Muscle of leg (tissue), 9 donors: ENCODE results near the gene PDCD2L. TPM values are rescaled to one million over a fixed set of nuclear protein-coding genes. Genes with fewer than 3 reads are reported as not detected.

ENCODE experiments used
- polyA plus RNA-seq, 8 donors: library from polyadenylated mRNA; unstranded; fragments of 120-200 nt; gene quantifications; one replicate each; pipeline versions ENCODE4 v1.2.1 to v1.2.3, GENCODE V29; 2013; ENCODE audit warnings: inconsistent platforms in 1 of 8, low replicate concordance in 1 of 8; ENCODE audit not compliant: insufficient read length in 8 of 8, insufficient read depth in 1 of 8
- total RNA-seq: library from RNA; stranded (reverse); fragments of 120-200 nt; gene quantifications from one replicate; pipeline ENCODE4 v1.2.4, GENCODE V29; 2013

PDCD2L gene
- total and polyA plus RNA-seq, 9 donors: 10.3 to 15.2 (median 12.8) TPM

Other genes with a start within 250 kb of the PDCD2L start
- 40.3 TPM for gene LSM14A, start 231.9 kb upstream of the PDCD2L start, total RNA-seq
- gene LSM14A, start 231.9 kb upstream of the PDCD2L start, polyA plus RNA-seq: 100 to 1,000 TPM in 4 of 8 donors, 10 to 100 TPM in 4; 72.7 to 117 (median 100) TPM
- gene GARRE1, start 149.8 kb upstream of the PDCD2L start, total RNA-seq: 18.0 TPM
- gene GARRE1, start 149.8 kb upstream of the PDCD2L start, polyA plus RNA-seq: 10 to 100 TPM; 18.5 to 24.2 (median 20.9) TPM
- 94.0 TPM for gene GPI, start 39.2 kb upstream of the PDCD2L start, total RNA-seq
- gene GPI, start 39.2 kb upstream of the PDCD2L start, polyA plus RNA-seq: 100 to 1,000 TPM; 118 to 194 (median 166) TPM
- 128 TPM for gene UBA2, start 24.0 kb downstream of the PDCD2L start, total RNA-seq
- gene UBA2, start 24.0 kb downstream of the PDCD2L start, polyA plus RNA-seq: 100 to 1,000 TPM in 4 of 8 donors, 10 to 100 TPM in 4; 76.0 to 129 (median 99.0) TPM
- 19.3 TPM for gene WTIP, start 77.4 kb downstream of the PDCD2L start, total RNA-seq
- gene WTIP, start 77.4 kb downstream of the PDCD2L start, polyA plus RNA-seq: 10 to 100 TPM; 16.5 to 26.2 (median 20.8) TPM